Measurements from ENCODE around the gene ELK3. TPM values are rescaled to one million over a fixed set of nuclear protein-coding genes. Genes with fewer than 3 reads are reported as not detected.

The ELK3 gene
- total RNA-seq, 1 experiment from 2014 or later = 0.45 TPM

GRCh38 chr12:96172981-96173380 lies 21.2 kb upstream of the ELK3 start:
- no peaks in the 10 kb centered on the region for H3K36me3 ChIP-seq (ENCODE audit: control insufficient read depth, insufficient read depth, low read length)
- no TSS peak for BruUV-seq (replicated peaks)
- Mint-ChIP-seq H3K36me3 (ENCODE audit: insufficient read depth, unreplicated experiment) (no peaks in the 10 kb centered on the region), H3K9me3 (ENCODE audit: unreplicated experiment) (no peaks in the 10 kb centered on the region), H3K27me3 (ENCODE audit: insufficient read depth, unreplicated experiment) (peaks cover 13% of the 10 kb centered on the region), H3K27ac (ENCODE audit: unreplicated experiment) (no peak overlapping the region), H3K4me3 (ENCODE audit: unreplicated experiment) (no peak overlapping the region), H3K4me1 (ENCODE audit: low read depth, unreplicated experiment) (no peaks in the 10 kb centered on the region)
- no peaks in the 10 kb centered on the region for H3K27me3 ChIP-seq (replicated peaks; ENCODE audit: control insufficient read depth, insufficient read depth, low read length)
- POLR2A ChIA-PET = no interaction called here
- no peaks in the 10 kb centered on the region for H3K9me3 ChIP-seq
- no peak for TF ChIP-seq CTCF (IDR thresholded peaks at IDR 0.05; ENCODE audit: insufficient read depth in 1 of 2, low read depth in 1 of 2, low read length in 1 of 2, severe bottlenecking in 1 of 2, unreplicated experiment in 1 of 2)
- DNase-seq = no peak
- CTCF ChIA-PET = no interaction called here
- intact Hi-C loops (cut with micrococcal nuclease; ENCODE audit: unreplicated experiment) = no loop called here
- H3K4me3 ChIP-seq (ENCODE audit: low read depth, low read length) = no peak overlapping the region
- H3K4me1 ChIP-seq = no peaks in the 10 kb centered on the region

- H3K9me3 Mint-ChIP-seq (ENCODE audit: unreplicated experiment) = no peaks in the 10 kb centered on the region
- H3K9me3 ChIP-seq = no peaks in the 10 kb centered on the region
- H3K36me3 Mint-ChIP-seq (ENCODE audit: insufficient read depth, unreplicated experiment) = no peaks in the 10 kb centered on the region
- H3K4me3 ChIP-seq (ENCODE audit: low read depth, low read length) = no peak overlapping the region
- peaks cover 11% of the 10 kb centered on the region for H3K27me3 Mint-ChIP-seq (ENCODE audit: insufficient read depth, unreplicated experiment)
- BruUV-seq (replicated peaks) = no TSS peak
- POLR2A ChIA-PET = no interaction called here
- H3K4me3 Mint-ChIP-seq (ENCODE audit: unreplicated experiment) = no peak overlapping the region
- no peak overlapping the region for H3K27ac Mint-ChIP-seq (ENCODE audit: unreplicated experiment)
- no peak for TF ChIP-seq CTCF (IDR thresholded peaks at IDR 0.05; ENCODE audit: insufficient read depth in 1 of 2, low read depth in 1 of 2, low read length in 1 of 2, severe bottlenecking in 1 of 2, unreplicated experiment in 1 of 2)
- H3K4me1 ChIP-seq = no peaks in the 10 kb centered on the region
- H3K36me3 ChIP-seq (ENCODE audit: control insufficient read depth, insufficient read depth, low read length) = no peaks in the 10 kb centered on the region
- no peaks in the 10 kb centered on the region for H3K27me3 ChIP-seq (replicated peaks; ENCODE audit: control insufficient read depth, insufficient read depth, low read length)
- CTCF ChIA-PET = no interaction called here
- DNase-seq = no peak
- intact Hi-C loops (cut with micrococcal nuclease; ENCODE audit: unreplicated experiment) = no loop called here
- H3K4me1 Mint-ChIP-seq (ENCODE audit: low read depth, unreplicated experiment) = no peaks in the 10 kb centered on the region
Measured at GRCh38 chr12:96176575-96176974, 17.6 kb upstream of the ELK3 start.

GRCh38 chr12:96177013-96177412 lies 17.2 kb upstream of the ELK3 start:
- Mint-ChIP-seq H3K9me3 (ENCODE audit: unreplicated experiment) (no peaks in the 10 kb centered on the region), H3K27me3 (ENCODE audit: insufficient read depth, unreplicated experiment) (peaks cover 11% of the 10 kb centered on the region), H3K4me1 (ENCODE audit: low read depth, unreplicated experiment) (no peaks in the 10 kb centered on the region), H3K4me3 (ENCODE audit: unreplicated experiment) (no peak overlapping the region), H3K27ac (ENCODE audit: unreplicated experiment) (no peak overlapping the region), H3K36me3 (ENCODE audit: insufficient read depth, unreplicated experiment) (no peaks in the 10 kb centered on the region)
- Histone ChIP-seq H3K4me3 (ENCODE audit: low read depth, low read length) (no peak overlapping the region), H3K4me1 (no peaks in the 10 kb centered on the region), H3K9me3 (no peaks in the 10 kb centered on the region), H3K27me3 (replicated peaks; ENCODE audit: control insufficient read depth, insufficient read depth, low read length) (no peaks in the 10 kb centered on the region), H3K36me3 (ENCODE audit: control insufficient read depth, insufficient read depth, low read length) (no peaks in the 10 kb centered on the region)
- intact Hi-C loops (cut with micrococcal nuclease; ENCODE audit: unreplicated experiment) = no loop called here
- no peak for DNase-seq
- ChIA-PET POLR2A (interaction anchor here (0.6 kb wide), 1 partner anchor 342 kb away, joined by 3 read pairs; no protein-coding TSS in a partner anchor), CTCF (no interaction called here)
- no TSS peak for BruUV-seq (replicated peaks)
- TF ChIP-seq CTCF (IDR thresholded peaks at IDR 0.05; ENCODE audit: insufficient read depth in 1 of 2, low read depth in 1 of 2, low read length in 1 of 2, severe bottlenecking in 1 of 2, unreplicated experiment in 1 of 2) = no peak

Measured in Caco-2 (cell line).